HuH-7.5 (cell line): Measurements from ENCODE around the gene CDCP1.
A peak's percentile ranks its signal among the peaks of the same experiment; 100 is the strongest.
"Not testable (repeated sequence)": the region's sequence is repeated elsewhere in the genome, so short reads cannot be mapped to it uniquely, and the experiment has no call there.

ENCODE experiments used
- DNase-seq: peaks from one replicate; pipeline ENCODE4 v3.0.0; 2011; ENCODE audit warnings: low spot score

The CDCP1 gene

GRCh38 chr3:45056608-45057301 is 89.4 kb downstream of the CDCP1 start:
- no peak for DNase-seq

- DNase-seq = no peak
Measured at GRCh38 chr3:45055411-45056143, 90.6 kb downstream of the CDCP1 start.

DNA sequence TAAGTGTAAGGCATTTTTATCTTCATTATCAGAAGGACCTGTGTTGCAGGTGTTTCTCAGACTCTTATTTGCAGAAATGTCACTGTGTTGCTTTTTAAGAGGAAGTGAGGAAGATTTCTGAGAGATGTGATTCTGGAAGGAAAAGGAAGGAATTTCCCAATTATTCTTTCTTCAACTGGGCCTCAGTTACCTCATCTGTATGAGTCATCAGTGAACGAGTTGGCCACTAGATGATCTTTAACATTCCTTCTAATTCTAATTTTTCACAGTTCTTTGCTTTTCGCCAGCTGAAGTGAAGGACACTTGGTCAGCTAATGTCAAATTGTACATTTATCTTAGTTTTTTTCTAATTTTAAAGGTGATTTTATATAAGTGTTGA is 91.2 kb downstream of the CDCP1 start:
- DNase-seq = no peak

GRCh38 chr3:45054196-45054857 is 91.9 kb downstream of the CDCP1 start:
- DNase-seq = no peak

DNA sequence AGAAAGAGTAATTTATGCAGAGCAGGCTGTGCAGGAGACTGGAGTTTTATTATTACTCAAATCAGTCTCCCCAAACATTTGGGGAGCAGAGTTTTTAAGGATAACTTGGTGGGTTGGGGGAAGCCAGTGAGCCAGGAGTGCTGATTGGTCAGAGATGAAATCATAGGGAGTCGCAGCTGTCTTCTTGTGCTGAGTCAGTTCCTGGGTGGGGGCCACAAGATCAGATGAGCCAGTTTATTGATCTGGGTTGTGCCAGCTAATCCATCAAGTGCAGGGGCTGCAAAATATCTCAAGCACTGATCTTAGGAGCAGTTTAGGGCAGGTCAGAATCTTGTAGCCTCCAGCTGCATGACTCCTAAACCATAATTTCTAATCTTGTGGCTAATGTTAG is 92.4 kb downstream of the CDCP1 start:
- DNase-seq = not testable (repeated sequence)

- no peak for DNase-seq
Measured at GRCh38 chr3:45051685-45052084, 94.5 kb downstream of the CDCP1 start.

- DNase-seq = no peak
Measured at GRCh38 chr3:45049807-45050206, 96.4 kb downstream of the CDCP1 start.

GRCh38 chr3:45048244-45048643 is 97.9 kb downstream of the CDCP1 start:
- no peak for DNase-seq

DNA sequence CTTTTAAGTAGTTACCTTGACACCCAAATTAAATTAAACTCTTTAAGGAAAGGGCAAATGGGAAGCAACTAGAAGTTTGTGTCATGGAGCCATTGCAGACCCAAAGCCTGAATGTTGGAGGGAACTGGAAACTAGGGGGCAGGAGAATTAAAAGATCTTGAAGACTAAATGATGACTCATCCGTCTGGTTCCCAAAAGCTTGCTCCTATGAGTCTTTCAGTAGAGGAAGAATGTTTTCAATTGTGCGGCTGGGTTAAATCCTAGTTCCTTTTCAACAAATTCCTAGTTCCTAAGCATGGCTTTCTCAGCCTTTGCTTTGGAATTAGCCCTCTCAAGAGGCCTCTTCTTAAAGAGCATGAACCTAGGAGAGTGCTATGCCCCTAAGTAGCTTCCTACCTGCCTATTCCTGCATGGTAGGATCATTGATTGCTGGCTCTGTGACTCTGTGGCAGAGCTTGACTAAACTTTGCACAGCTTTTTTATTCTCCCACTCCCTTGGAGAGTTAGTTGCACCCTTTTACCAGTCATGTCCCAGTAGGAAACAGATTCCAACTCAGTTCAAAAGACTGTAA is 102.4 kb downstream of the CDCP1 start:
- no peak for DNase-seq

DNA sequence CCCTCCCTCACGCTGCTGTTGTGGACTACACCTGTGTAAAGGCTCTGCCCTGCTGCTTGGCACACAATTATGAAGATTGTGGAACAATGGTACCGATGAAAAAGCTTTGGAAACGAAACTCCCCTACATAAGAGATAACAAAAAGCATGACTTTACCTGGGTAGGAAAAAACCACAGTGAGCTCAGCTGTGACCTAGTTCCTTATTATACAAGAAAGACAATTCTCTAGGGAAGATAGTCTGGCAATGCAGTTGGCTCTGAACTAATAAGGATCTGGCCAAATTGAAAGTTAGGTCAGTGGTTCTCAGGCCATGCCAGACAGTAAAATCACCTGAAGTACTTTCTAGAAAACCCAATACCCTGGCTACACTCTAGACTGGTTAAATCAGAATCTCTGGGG is 104.0 kb downstream of the CDCP1 start:
- no peak for DNase-seq

GRCh38 chr3:45041666-45042065 is 104.5 kb downstream of the CDCP1 start:
- DNase-seq = no peak

DNA sequence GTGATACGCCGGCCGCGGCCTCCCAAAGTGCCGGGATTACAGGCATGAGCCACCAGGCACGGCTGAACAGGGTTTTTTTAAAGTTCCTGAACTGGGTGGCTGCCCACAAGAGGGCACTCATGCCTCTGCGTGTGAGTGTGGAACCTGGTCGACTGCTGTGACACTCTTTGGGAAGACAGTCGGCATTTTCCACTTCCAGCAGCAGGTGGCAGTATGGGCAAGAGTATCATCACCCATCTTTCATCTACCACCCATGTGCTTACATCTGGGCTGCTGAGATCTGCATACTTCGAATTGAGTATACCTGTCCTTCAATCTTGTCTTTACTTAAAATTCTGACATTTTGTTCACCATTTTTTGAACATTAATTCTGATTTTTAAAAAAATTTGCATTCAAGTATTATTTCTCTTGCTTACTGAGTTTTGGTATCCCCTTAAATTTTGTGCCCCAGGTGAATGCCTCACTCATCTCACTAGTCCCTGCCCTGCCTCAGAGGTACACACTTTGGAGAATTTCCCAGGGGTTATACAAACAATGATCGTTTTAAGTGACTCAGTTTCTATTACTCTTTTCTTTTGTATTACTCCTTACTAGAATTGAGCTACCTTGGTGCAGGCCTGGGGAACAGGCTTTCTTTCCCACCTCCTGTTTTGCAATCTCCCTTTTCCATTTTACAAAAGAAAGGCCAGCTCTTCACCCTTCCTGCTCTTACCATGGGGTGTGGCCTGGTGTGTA is 108.3 kb downstream of the CDCP1 start:
- peak; percentile 96 for DNase-seq

DNA sequence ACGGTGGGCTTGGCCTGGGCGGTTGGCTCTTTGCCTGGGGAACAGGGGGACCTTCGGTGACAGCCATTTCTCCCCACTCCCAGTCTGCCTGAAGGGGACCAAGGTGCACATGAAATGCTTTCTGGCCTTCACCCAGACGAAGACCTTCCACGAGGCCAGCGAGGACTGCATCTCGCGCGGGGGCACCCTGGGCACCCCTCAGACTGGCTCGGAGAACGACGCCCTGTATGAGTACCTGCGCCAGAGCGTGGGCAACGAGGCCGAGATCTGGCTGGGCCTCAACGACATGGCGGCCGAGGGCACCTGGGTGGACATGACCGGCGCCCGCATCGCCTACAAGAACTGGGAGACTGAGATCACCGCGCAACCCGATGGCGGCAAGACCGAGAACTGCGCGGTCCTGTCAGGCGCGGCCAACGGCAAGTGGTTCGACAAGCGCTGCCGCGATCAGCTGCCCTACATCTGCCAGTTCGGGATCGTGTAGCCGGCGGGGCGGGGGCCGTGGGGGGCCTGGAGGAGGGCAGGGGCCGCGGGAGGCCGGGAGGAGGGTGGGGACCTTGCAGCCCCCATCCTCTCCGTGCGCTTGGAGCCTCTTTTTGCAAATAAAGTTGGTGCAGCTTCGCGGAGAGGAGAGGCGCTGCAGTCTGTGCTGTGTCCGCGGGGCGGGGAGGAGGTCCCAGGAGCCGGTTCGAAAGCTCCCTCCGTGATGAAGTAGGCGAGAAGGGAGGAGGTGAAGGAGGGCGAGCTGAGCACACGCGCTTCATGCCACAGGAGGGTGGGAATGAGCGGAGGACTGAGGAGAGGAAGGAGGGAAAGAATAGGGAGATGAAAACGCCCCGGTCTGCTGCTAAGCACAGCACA is 110.5 kb downstream of the CDCP1 start:
- DNase-seq = no peak

DNA sequence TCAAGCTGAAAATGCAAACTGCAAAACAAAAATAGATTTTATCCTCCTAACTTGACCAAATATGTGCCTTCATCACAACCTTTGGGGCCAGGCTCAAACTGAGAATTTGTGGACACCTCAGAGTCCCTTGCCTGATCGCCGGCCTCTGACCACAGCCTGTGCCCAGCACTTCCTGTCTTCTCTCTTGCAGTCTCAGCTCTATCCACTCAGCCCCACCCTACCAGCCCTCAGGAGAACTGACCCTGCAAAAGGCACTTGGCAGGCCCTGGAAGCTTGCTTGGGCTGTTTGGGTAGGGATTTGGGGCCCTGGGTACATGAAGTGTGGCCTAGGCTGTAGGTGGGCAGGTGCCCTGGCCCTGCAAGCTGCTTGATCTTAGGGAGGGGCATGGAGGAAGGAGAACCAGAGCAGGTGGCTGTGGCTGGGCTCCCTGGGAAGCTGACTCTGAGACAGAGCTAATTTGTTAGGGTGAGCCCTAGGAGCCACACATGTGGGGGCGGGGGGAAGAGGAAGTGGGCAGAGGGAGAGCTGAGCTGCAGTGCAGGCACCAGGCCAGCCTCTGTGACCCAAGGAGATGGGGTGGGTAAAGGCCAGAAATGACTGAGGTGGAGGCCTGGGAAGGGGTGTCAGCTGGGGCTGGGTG is 111.4 kb downstream of the CDCP1 start:
- no peak for DNase-seq

- no peak for DNase-seq
Measured at GRCh38 chr3:45033791-45034190, 112.4 kb downstream of the CDCP1 start.
